ENCODE measurements around the gene EPG5. TPM values are rescaled to one million over a fixed set of nuclear protein-coding genes. Genes with fewer than 3 reads are reported as not detected.

Gene EPG5
- total and polyA plus RNA-seq, 9 of the 15 experiments (the other 6 are each of a cell fraction or from before 2014, with no cell fraction given), result 1.3 to 10.7 (median 5.2) TPM

- TF ChIP-seq, protein P1, sequence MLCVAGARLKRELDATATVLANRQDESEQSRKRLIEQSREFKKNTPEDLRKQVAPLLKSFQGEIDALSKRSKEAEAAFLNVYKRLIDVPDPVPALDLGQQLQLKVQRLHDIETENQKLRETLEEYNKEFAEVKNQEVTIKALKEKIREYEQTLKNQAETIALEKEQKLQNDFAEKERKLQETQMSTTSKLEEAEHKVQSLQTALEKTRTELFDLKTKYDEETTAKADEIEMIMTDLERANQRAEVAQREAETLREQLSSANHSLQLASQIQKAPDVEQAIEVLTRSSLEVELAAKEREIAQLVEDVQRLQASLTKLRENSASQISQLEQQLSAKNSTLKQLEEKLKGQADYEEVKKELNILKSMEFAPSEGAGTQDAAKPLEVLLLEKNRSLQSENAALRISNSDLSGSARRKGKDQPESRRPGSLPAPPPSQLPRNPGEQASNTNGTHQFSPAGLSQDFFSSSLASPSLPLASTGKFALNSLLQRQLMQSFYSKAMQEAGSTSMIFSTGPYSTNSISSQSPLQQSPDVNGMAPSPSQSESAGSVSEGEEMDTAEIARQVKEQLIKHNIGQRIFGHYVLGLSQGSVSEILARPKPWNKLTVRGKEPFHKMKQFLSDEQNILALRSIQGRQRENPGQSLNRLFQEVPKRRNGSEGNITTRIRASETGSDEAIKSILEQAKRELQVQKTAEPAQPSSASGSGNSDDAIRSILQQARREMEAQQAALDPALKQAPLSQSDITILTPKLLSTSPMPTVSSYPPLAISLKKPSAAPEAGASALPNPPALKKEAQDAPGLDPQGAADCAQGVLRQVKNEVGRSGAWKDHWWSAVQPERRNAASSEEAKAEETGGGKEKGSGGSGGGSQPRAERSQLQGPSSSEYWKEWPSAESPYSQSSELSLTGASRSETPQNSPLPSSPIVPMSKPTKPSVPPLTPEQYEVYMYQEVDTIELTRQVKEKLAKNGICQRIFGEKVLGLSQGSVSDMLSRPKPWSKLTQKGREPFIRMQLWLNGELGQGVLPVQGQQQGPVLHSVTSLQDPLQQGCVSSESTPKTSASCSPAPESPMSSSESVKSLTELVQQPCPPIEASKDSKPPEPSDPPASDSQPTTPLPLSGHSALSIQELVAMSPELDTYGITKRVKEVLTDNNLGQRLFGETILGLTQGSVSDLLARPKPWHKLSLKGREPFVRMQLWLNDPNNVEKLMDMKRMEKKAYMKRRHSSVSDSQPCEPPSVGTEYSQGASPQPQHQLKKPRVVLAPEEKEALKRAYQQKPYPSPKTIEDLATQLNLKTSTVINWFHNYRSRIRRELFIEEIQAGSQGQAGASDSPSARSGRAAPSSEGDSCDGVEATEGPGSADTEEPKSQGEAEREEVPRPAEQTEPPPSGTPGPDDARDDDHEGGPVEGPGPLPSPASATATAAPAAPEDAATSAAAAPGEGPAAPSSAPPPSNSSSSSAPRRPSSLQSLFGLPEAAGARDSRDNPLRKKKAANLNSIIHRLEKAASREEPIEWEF (CRISPR knock-in tag; IDR thresholded peaks at IDR 0.05), result no peak
- TF ChIP-seq, protein P2, sequence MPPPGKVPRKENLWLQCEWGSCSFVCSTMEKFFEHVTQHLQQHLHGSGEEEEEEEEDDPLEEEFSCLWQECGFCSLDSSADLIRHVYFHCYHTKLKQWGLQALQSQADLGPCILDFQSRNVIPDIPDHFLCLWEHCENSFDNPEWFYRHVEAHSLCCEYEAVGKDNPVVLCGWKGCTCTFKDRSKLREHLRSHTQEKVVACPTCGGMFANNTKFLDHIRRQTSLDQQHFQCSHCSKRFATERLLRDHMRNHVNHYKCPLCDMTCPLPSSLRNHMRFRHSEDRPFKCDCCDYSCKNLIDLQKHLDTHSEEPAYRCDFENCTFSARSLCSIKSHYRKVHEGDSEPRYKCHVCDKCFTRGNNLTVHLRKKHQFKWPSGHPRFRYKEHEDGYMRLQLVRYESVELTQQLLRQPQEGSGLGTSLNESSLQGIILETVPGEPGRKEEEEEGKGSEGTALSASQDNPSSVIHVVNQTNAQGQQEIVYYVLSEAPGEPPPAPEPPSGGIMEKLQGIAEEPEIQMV (tag; conservative IDR thresholded peaks at IDR 0.05; ENCODE audit: low read depth), result no peak
- no peak for TF ChIP-seq SMARCB1 (IDR thresholded peaks at IDR 0.05; ENCODE audit: insufficient read length, low read depth)
Observed at GRCh38 chr18:45891806-45892205, 75.3 kb downstream of the EPG5 start (continued).

DNA sequence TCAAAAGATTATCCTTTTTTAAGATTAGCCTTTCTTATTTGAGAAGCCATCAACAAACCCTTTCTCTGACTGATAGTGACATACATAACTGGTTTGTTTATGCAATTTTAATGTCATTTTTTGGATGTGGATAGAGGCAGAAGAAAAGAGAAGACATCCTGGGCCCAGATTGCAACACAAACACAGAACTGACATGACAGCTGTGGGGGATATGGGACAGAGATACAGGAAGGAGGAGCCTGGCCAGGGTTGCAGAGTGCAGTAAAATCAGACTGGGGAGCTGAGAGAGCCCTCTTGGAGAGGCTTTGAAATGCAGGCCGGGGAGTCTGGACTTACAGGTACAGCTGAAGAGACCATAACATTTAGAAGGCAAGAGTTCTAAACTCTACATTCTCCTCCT, 76.5 kb downstream of the EPG5 start:
- Histone ChIP-seq H3K9ac (ENCODE audit: insufficient read depth in 1 of 2, low read depth in 2 of 2, low read length in 2 of 2) (no peak overlapping the region), H3K36me3 (ENCODE audit: control insufficient read depth, insufficient read depth, low read length) (peaks cover 15% of the 10 kb centered on the region; the same call in 2 of the 3 replicates), H3K9me3 (replicated peaks; ENCODE audit: control insufficient read depth, insufficient read depth, low read depth, low read length) (no peaks in the 10 kb centered on the region), H2AFZ (ENCODE audit: low read depth, low read length) (no peak overlapping the region), H3K4me2 (ENCODE audit: insufficient read depth, low read length) (no peak overlapping the region), H3K9me1 (ENCODE audit: control insufficient read depth, insufficient read depth, low read length) (no peaks in the 10 kb centered on the region), H3K27me3 (ENCODE audit: control insufficient read depth in 2 of 2, insufficient read depth in 2 of 2, low read length in 2 of 2) (no peaks in the 10 kb centered on the region), H3K79me2 (ENCODE audit: control insufficient read depth, insufficient read depth, low read length) (no peaks in the 10 kb centered on the region), H3K27ac (ENCODE audit: extremely low read depth, low read depth, low read length) (no peak overlapping the region), H3K4me3 (no peak overlapping the region), H3K4me1 (replicated peaks in 1 of 2; ENCODE audit: control insufficient read depth in 2 of 2, insufficient read depth in 2 of 2, low read length in 2 of 2) (no peaks in the 10 kb centered on the region), H4K20me1 (replicated peaks; ENCODE audit: control insufficient read depth, insufficient read depth, low read length) (no peaks in the 10 kb centered on the region)
- DNase-seq (ENCODE audit: extremely low read depth in 1 of 4, low spot score in 3 of 4), result no peak
- BruUV-seq (replicated peaks), result no TSS peak
- CTCF ChIA-PET (ENCODE audit: low intra/inter-chr PET ratio), result no interaction called here
- FAIRE-seq, result no peak
- intact Hi-C loops (cut with micrococcal nuclease), result no loop called here
- no CpG with 5 or more reads among the region's 1 CpG for WGBS (ENCODE audit: insufficient coverage, low coverage, missing lambda C conversion rate)
- in situ Hi-C loops (cut with MboI), result no loop called here
- POLR2A ChIA-PET, result no interaction called here
- TF ChIP-seq ZNF280A (IDR thresholded peaks at IDR 0.05; ENCODE audit: low read depth, partially characterized antibody), result no peak
- TF ChIP-seq FOXO4 (CRISPR knock-in tag; IDR thresholded peaks at IDR 0.05), result no peak
- ATAC-seq, result no peak
